GM08714 (cell line): Measurements from ENCODE around the gene CTSD.

Experiments used
- H3K4me3 ChIP-seq: fragments of 200-500 bp; sonication (Bioruptor generic); 2 replicates; pipeline ENCODE4 v1.5.1; 2014; ENCODE audit warnings: mild to moderate bottlenecking, low read length, inconsistent platforms
- ZNF274 ChIP-seq: IDR thresholded peaks from 2 replicates; pipeline ENCODE4 v1.6.1; 2012; ENCODE audit warnings: mild to moderate bottlenecking, low read depth, low read length

Gene CTSD

GRCh38 chr11:1749395-1750351 lies 14.1 kb downstream of the CTSD start:
- H3K4me3 ChIP-seq = no peak overlapping the region
- TF ChIP-seq ZNF274 = no peak

- no peak overlapping the region for H3K4me3 ChIP-seq
- TF ChIP-seq ZNF274 = no peak
These were observed 14.9 kb downstream of the CTSD start for GRCh38 chr11:1748636-1749394.

GRCh38 chr11:1747753-1748635 lies 15.7 kb downstream of the CTSD start:
- H3K4me3 ChIP-seq = no peak overlapping the region
- no peak for TF ChIP-seq ZNF274

- no peak overlapping the region for H3K4me3 ChIP-seq
- TF ChIP-seq ZNF274 = no peak
These were observed 16.6 kb downstream of the CTSD start for GRCh38 chr11:1746956-1747752.

- no peak for TF ChIP-seq ZNF274
These were observed 17.2 kb downstream of the CTSD start for GRCh38 chr11:1746511-1746931.

GRCh38 chr11:1745701-1746320 lies 17.9 kb downstream of the CTSD start:
- no peak for TF ChIP-seq ZNF274
- H3K4me3 ChIP-seq = no peak overlapping the region

More at GRCh38 chr11:1746511-1746931, 17.2 kb downstream of the CTSD start:
- no peak overlapping the region for H3K4me3 ChIP-seq

GRCh38 chr11:1744891-1745700 lies 18.6 kb downstream of the CTSD start:
- no peak for TF ChIP-seq ZNF274
- no peak overlapping the region for H3K4me3 ChIP-seq

- no peak overlapping the region for H3K4me3 ChIP-seq
These were observed 19.4 kb downstream of the CTSD start for GRCh38 chr11:1744137-1744886.

GRCh38 chr11:1743585-1744136 lies 20.1 kb downstream of the CTSD start:
- H3K4me3 ChIP-seq = no peak overlapping the region
- TF ChIP-seq ZNF274 = no peak

More at GRCh38 chr11:1744137-1744886, 19.4 kb downstream of the CTSD start:
- no peak for TF ChIP-seq ZNF274

- H3K4me3 ChIP-seq = no peak overlapping the region
- no peak for TF ChIP-seq ZNF274
These were observed 20.7 kb downstream of the CTSD start for GRCh38 chr11:1742869-1743584.
